Right ventricle myocardium inferior (tissue), 1 donor: ENCODE measurements around the gene LIN54. TPM values are rescaled to one million over a fixed set of nuclear protein-coding genes. Genes with fewer than 3 reads are reported as not detected.
"Not testable (repeated sequence)": the region's sequence is repeated elsewhere in the genome, so short reads cannot be mapped to it uniquely, and the experiment has no call there.

Source experiments
- ATAC-seq: fragments of 200-7000 bp; cut with Tn5 transposase; one replicate; pipeline ENCODE4 v1.9.1; 2020; ENCODE audit warnings: mild to moderate bottlenecking, moderate library complexity
- DNase-seq: peaks from one replicate; pipeline ENCODE4 v3.0.0; 2021; ENCODE audit errors: missing footprints
- intact Hi-C: fragments of 100-400 bp; cut with DNase I; formaldehyde crosslinking; loops from one replicate; pipeline ENCODE4 v1.11.0; 2022
- total RNA-seq: library from RNA; stranded (reverse); fragmentation: NEBNext Ultra II Directional; extraction: Animal tissue kit (Norgen Biotek cat#: 25700); gene quantifications from one replicate; pipeline ENCODE4 v1.2.1, GENCODE V29; 2021
- donor health status: DM: no; HTN: yes; CAD: no; lungs with severe emphysema.

The LIN54 gene
- total RNA-seq, 1 donor from 2014 or later: 7.4 TPM

GRCh38 chr4:83013902-83014301 lies 3.3 kb upstream of the LIN54 start:
- ATAC-seq (no peak), DNase-seq (no peak)
- intact Hi-C loops: loop anchor here (1.0 to 10.0 kb wide), 5 partner anchors 21 to 639 kb away; partner anchors contain the start of genes COPS4, COQ2, HNRNPD and THAP9

DNA sequence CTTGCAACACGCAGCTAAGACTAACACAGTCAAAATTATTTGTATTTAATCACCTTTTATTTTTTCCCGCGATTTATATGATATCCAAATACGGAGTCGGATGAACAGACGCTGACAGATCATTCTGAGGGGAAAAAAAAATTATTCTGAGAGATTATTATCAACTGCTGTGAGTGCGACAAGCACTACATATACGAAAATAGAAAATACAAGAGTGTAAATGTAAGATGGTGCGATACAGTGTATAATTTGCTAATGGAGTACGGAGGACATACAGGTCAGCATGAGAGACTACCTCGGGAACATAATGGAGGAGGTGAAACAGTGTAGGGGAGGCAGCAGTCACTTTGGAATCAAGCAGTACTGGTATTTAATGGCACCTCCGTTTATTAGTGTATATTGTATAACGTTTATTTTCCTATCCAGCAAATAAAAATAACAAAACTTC lies 2.8 kb upstream of the LIN54 start:
- intact Hi-C loops: loop anchor here (1.0 to 10.0 kb wide), 5 partner anchors 22 to 639 kb away; partner anchors contain the start of genes COPS4, COQ2, HNRNPD and THAP9
- ATAC-seq (no peak), DNase-seq (no peak)

DNA sequence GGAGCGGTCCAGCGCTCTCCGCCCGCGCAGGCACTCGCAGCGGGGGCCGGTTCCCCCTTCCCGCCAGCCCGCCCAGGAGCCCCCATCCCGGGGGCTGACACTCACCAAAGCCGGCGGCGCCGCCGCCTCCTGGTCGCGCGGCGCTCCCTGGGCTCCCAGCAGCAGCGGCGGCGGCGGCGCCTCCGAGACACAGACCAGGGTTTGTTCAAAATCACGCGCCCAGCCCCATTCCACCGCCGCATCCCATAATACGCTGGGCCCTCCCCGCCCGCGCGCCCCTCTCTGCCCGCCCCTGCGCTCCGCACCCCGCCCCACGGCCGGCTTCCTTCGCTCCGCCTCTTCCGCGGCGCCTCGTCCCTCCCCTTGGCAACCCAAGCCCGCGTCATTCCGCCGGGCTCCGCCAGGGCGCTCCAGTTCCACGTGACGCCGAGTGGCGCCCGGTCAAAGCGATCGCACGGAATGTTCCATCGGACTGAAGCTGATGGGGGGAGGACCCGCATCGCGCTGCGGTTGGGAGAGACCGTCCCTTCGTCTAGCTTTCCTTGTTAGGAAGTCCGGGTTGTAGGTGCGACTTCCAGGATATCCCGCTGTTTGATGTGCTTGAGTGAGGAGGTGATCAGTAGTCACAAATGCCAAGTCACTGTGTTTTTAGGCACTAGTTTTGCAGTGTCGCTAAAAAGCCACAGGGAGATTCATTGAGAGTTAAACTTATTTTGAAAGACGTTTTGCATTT lies 2.2 kb upstream of the LIN54 start:
- DNase-seq (peak; percentile 98), ATAC-seq (peak; percentile 99)
- intact Hi-C loops: loop anchor here (1.0 to 10.0 kb wide), 5 partner anchors 22 to 638 kb away; partner anchors contain the start of genes COPS4, COQ2, HNRNPD and THAP9

DNA sequence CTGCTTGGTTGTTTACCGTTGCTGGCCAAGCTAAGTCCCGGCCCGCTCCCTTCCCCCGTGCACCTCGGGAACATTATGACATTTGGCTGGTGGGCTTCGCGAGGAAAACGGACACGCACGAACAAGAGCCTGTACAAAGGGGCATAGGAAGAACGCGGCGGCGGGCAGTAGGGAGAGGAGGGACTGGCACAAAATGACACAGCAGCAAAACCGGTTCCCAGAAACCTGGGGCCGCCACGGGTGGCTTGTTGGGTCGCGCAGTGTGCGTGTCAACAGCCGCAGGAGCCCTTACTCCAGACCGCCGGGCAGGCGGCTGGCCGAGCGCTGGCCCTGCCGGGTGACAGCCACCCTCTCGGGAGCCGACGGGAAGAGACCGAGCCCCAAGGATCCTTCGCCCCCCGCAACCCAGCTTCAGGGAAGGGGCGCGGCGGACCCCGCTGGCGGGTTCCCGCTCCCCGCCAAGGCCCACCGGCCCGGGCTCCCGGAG lies 1.6 kb upstream of the LIN54 start:
- DNase-seq (peak; percentile 74), ATAC-seq (peak; percentile 1)
- intact Hi-C loops: loop anchor here (2.0 to 10.0 kb wide), 3 partner anchors 111 to 637 kb away; partner anchors contain the start of genes HNRNPD and THAP9

- intact Hi-C loops: loop anchor here (2.0 to 10.0 kb wide), 3 partner anchors 111 to 637 kb away; partner anchors contain the start of genes HNRNPD and THAP9
- ATAC-seq: no peak
- no peak for DNase-seq
These were observed 1.1 kb upstream of the LIN54 start for GRCh38 chr4:83011689-83012199.

- intact Hi-C loops: loop anchor here (5.0 to 10.0 kb wide), 2 partner anchors 583 to 635 kb away; partner anchors contain the start of gene HNRNPD
- ATAC-seq: no peak
These were observed 507 bp downstream of the LIN54 start for GRCh38 chr4:83010111-83010521.

DNA sequence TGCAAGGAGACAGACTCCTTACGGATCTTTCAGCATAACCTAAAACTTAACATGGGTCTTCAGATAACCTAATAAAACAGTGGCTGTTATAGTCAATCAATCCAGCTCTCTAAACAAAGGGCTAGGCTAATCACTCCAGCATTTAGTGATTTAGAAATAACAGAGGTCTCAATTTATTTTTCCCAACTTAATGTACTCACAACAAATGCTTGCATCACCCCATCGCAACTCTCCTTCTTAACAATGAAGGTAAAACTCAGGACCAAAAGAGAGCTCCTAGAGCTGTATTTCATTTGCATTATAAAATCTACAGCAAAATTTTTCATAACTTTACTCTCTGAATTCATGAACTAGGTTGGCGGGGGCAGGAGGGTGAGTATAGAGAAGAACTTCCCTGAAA lies 1.1 kb downstream of the LIN54 start:
- ATAC-seq: no peak
- intact Hi-C loops: no loop called here
- DNase-seq: no peak

More at GRCh38 chr4:83010111-83010521, 507 bp downstream of the LIN54 start:
- no peak for DNase-seq

- DNase-seq, ATAC-seq, intact Hi-C loops: not testable (repeated sequence)
These were observed 7.4 kb downstream of the LIN54 start for GRCh38 chr4:83003044-83003791.

DNA sequence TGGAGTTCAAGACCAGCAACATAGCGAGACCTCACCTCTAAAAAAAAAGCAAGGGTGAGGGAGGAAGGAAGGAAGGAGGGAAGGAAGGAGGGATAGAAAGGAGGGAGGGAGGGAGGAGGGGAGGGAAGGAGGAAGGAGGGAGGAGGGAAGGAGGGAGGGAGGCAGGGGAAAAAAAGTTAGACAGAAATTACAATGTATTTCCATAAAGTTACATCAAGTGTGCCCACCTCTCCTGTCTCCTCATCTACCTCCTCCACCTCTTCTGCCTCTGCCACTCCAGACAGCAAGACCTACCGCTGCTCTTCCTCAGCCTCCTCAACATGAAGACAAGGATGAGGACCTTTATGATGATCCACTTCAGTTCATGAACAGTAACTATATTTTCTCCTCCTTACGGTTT lies 8.3 kb downstream of the LIN54 start:
- ATAC-seq: no peak
- DNase-seq: no peak
- intact Hi-C loops: no loop called here

DNA sequence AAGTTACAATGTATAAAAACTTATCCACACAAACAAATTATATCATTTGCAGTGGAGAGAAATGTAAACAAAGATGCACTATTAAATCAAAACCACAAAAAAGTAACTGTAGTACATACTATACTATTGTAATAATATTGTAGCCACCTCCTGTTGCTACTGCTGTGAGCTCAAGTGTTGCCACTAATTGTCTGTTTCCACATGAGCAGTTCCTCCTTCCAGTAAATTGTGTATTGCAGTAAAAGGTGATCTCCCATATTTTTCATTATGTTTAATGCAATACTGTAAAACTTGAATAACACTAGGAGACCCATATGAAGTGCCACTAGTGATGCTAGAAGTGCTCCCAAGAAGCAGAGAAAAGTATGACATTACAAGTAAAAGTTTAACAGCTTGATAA lies 11.7 kb downstream of the LIN54 start:
- DNase-seq (no peak), ATAC-seq (no peak)
- intact Hi-C loops: no loop called here

DNA sequence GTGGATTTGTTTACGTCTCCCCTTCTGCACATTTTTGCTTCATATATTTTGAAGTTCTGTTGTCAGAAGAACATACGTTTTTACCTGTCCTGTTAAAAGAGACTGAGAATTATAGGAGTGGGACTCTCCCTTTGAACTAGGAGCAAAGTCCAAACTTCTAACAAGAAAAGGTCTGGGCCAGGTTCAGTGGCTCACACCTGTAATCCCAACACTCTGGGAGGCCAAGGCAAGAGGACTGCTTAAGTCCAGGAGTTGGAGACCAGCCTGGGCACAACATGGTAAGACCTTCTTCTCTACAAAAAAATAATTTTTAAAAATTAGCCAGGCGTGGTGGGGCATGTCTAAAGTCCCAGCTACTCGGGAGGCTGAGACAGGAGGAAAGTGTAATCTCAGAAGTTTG lies 15.8 kb downstream of the LIN54 start:
- ATAC-seq: no peak
- intact Hi-C loops: no loop called here
- DNase-seq: no peak

DNA sequence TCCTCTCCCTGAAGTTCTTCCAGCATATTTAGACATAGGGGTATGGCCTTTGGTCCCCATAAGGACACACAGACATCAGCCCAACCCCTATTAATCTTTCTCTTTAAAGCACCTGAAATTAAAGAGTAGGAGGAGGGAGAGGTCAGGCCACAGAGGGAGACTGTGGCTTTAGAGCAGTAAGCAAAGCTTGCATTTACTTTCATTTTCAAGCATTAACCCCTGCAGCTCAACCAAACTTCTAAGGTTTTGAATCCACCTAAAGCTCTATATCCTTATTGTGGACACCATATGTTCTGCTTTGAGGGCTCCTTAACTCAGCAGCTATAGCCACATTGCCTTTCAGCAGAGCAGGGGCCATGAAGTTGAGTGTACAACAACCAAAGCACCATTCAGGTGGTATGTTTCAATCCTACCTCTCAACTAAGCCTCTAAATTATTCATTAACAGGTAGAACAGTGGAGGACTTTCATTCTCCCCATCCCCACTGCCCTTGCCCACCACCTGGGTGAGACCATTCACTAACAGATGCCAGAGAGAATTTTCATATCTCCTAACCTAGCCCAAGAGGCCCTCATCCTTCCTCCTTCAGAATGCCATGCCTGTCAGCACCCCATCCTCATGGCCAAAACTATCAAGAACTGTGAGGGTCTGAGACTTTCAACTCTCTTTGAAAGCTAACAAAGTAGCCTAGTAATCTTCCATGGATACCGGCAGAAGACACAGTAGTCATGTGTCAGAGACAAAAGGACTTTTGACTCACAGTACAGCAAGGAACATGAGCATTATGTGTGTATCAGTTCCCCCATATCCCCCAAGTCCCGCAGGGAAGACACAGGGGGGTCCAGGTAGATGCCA lies 20.8 kb downstream of the LIN54 start:
- DNase-seq (no peak), ATAC-seq (no peak)
- intact Hi-C loops: no loop called here

DNA sequence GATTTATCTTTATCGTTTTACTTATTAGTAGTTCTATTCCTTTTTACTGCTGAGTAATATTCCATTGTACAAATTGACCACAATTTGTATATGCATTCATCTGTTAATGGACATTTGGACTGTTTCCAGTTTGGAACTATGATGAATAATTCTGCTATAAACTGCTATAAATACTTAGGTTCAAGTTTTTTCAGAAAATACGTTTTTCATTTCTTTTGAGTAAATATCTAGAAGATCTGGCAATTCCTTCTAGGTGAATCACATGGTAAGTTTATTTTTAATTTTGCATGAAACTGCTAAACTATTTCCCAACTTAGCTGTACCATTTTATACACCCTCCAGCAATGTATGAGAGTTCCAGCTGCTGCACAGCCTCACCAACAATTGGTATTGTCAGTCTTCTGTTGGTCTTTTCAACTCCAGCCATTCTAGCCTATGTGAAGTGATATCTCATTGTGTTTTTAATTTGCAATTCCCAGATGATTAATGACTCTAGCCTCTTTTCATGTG lies 22.2 kb downstream of the LIN54 start:
- no peak for ATAC-seq

GRCh38 chr4:82987519-82987918 lies 23.1 kb downstream of the LIN54 start:
- intact Hi-C loops, ATAC-seq, DNase-seq: not testable (repeated sequence)

More for the DNA sequence above, 22.2 kb downstream of the LIN54 start:
- DNase-seq: no peak
- intact Hi-C loops: no loop called here

DNA sequence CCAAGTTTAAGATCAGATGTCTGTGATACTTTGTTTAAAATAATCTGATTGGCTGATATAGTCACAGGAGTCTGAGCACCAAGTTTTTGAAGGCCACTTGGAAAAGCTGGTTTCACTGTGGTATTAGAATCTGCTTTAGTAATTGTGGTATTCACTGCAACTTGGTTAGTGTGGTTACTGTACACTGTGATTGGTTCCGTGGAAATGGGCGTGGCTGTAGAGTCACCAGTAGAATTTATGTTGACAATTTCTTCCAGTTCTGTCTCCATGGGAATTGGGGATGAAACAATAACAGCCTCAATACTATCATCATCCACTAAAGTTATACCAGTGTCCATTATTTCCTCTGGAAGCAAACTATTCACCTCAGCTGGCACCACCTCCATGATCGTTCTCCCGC lies 26.2 kb downstream of the LIN54 start:
- intact Hi-C loops: no loop called here

GRCh38 chr4:82983444-82983843 lies 27.2 kb downstream of the LIN54 start:
- ATAC-seq: no peak
- intact Hi-C loops: no loop called here
- DNase-seq: no peak

More for the DNA sequence above, 26.2 kb downstream of the LIN54 start:
- ATAC-seq (no peak), DNase-seq (no peak)

DNA sequence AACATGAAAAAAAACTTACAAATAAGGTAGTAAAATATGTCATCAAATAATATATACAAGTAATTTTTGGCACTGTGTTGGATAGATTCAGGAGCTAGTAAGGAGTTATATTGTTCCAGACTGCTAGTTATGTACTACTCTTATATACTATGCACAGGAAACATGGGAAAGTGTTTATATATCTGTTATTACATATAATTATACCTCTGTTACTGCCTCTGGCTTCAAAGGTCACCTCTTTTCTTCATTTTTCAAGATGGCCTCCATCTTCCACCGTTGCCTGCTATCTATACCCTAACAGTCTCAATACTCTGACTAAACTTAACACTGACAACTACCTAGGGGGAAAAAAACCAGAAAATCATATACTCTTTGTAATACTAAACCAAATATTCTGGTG lies 29.5 kb downstream of the LIN54 start:
- ATAC-seq (no peak), DNase-seq (no peak)
- intact Hi-C loops: no loop called here

GRCh38 chr4:82975792-82976191 lies 34.8 kb downstream of the LIN54 start:
- DNase-seq: no peak
- no peak for ATAC-seq
- intact Hi-C loops: no loop called here
